ENCODE measurements around the gene ZDHHC23. TPM values are rescaled to one million over a fixed set of nuclear protein-coding genes. Genes with fewer than 3 reads are reported as not detected.

Gene ZDHHC23
- total RNA-seq, 1 donor from 2014 or later, result 2.4 TPM

- no peak overlapping the region for H3K27ac Mint-ChIP-seq
- Histone ChIP-seq H3K9ac (no peak overlapping the region), H3K79me2 (ENCODE audit: low read depth) (no peaks in the 10 kb centered on the region), H3F3A (ENCODE audit: low read depth) (no peaks in the 10 kb centered on the region), H3K27me3 (peaks cover 13% of the 10 kb centered on the region), H2AFZ (replicated peaks) (no peak overlapping the region), H3K9me3 (ENCODE audit: low read depth) (no peaks in the 10 kb centered on the region), H3K27ac (no peak overlapping the region), H3K4me3 (no peak overlapping the region), H3K4me2 (no peak overlapping the region), H4K20me1 (ENCODE audit: low read depth) (no peaks in the 10 kb centered on the region), H3K36me3 (no peaks in the 10 kb centered on the region), H3K4me1 (peaks cover 11% of the 10 kb centered on the region)
- TF ChIP-seq EZH2 (IDR thresholded peaks at IDR 0.05), result no peak
- TF ChIP-seq EZH2phosphoT487 (IDR thresholded peaks at IDR 0.05), result no peak
- no peak for TF ChIP-seq CTCF (IDR thresholded peaks at IDR 0.05)
- no peak for DNase-seq (ENCODE audit: low spot score)
- peaks cover 5% of the 10 kb centered on the region for H3K27me3 Mint-ChIP-seq (ENCODE audit: insufficient read depth, low read depth)
- H3K36me3 Mint-ChIP-seq, result peaks cover 3% of the 10 kb centered on the region
- no peaks in the 10 kb centered on the region for H3K4me1 Mint-ChIP-seq
- H3K9me3 Mint-ChIP-seq, result no peaks in the 10 kb centered on the region
- H3K4me3 Mint-ChIP-seq, result no peak overlapping the region
These were observed 6.4 kb downstream of the ZDHHC23 start for GRCh38 chr3:113954091-113954685.

- Histone ChIP-seq H3K4me3 (no peak overlapping the region), H3K4me2 (no peak overlapping the region), H3K27me3 (no peaks in the 10 kb centered on the region), H3K36me3 (no peaks in the 10 kb centered on the region), H2AFZ (replicated peaks) (no peak overlapping the region), H3K9me3 (ENCODE audit: low read depth) (no peaks in the 10 kb centered on the region), H3K79me2 (ENCODE audit: low read depth) (no peaks in the 10 kb centered on the region), H4K20me1 (ENCODE audit: low read depth) (no peaks in the 10 kb centered on the region), H3K4me1 (no peaks in the 10 kb centered on the region), H3K9ac (no peak overlapping the region), H3K27ac (no peak overlapping the region), H3F3A (ENCODE audit: low read depth) (no peaks in the 10 kb centered on the region)
- Mint-ChIP-seq H3K9me3 (no peaks in the 10 kb centered on the region), H3K4me1 (no peaks in the 10 kb centered on the region), H3K27ac (no peak overlapping the region), H3K27me3 (ENCODE audit: insufficient read depth, low read depth) (no peaks in the 10 kb centered on the region), H3K36me3 (no peaks in the 10 kb centered on the region), H3K4me3 (no peak overlapping the region)
- DNase-seq (ENCODE audit: low spot score), result no peak
- TF ChIP-seq CTCF (IDR thresholded peaks at IDR 0.05) (no peak), EZH2 (IDR thresholded peaks at IDR 0.05) (no peak), EZH2phosphoT487 (IDR thresholded peaks at IDR 0.05) (no peak)
These were observed 16.1 kb downstream of the ZDHHC23 start for GRCh38 chr3:113963879-113964278.

GRCh38 chr3:113966172-113966571 is 18.4 kb downstream of the ZDHHC23 start:
- H3K27me3 Mint-ChIP-seq (ENCODE audit: insufficient read depth, low read depth), result no peaks in the 10 kb centered on the region
- H3F3A ChIP-seq (ENCODE audit: low read depth), result no peaks in the 10 kb centered on the region
- no peak overlapping the region for H3K27ac ChIP-seq
- no peak overlapping the region for H3K4me3 ChIP-seq
- no peak overlapping the region for H3K4me2 ChIP-seq
- H3K36me3 Mint-ChIP-seq, result no peaks in the 10 kb centered on the region
- no peak for DNase-seq (ENCODE audit: low spot score)
- H3K27me3 ChIP-seq, result no peaks in the 10 kb centered on the region
- H3K4me1 Mint-ChIP-seq, result no peaks in the 10 kb centered on the region
- H3K27ac Mint-ChIP-seq, result no peak overlapping the region
- H3K9me3 ChIP-seq (ENCODE audit: low read depth), result no peaks in the 10 kb centered on the region
- H3K36me3 ChIP-seq, result no peaks in the 10 kb centered on the region
- no peak overlapping the region for H3K4me3 Mint-ChIP-seq
- H3K79me2 ChIP-seq (ENCODE audit: low read depth), result no peaks in the 10 kb centered on the region
- H3K4me1 ChIP-seq, result no peaks in the 10 kb centered on the region
- no peak overlapping the region for H3K9ac ChIP-seq
- H4K20me1 ChIP-seq (ENCODE audit: low read depth), result no peaks in the 10 kb centered on the region
- TF ChIP-seq CTCF (IDR thresholded peaks at IDR 0.05), result no peak
- no peak for TF ChIP-seq EZH2 (IDR thresholded peaks at IDR 0.05)
- no peak for TF ChIP-seq EZH2phosphoT487 (IDR thresholded peaks at IDR 0.05)
- no peak overlapping the region for H2AFZ ChIP-seq (replicated peaks)
- no peaks in the 10 kb centered on the region for H3K9me3 Mint-ChIP-seq

All from neural progenitor cell (in vitro differentiated cells).